SK-N-SH (cell line): ENCODE data around the gene FAM227A. TPM values are rescaled to one million over a fixed set of nuclear protein-coding genes. Genes with fewer than 3 reads are reported as not detected.

ENCODE experiments used
- CTCF ChIA-PET: fragments of 300-600, 350-600 bp; formaldehyde crosslinking; extraction: SDS; loops from one replicate; lab custom pipeline; 2021; lab: Yijun Ruan, JAX
- POLR2A ChIA-PET: fragments of 350-600 bp; sonication (Branson Sonifier 250); formaldehyde crosslinking; extraction: SDS; loops from one replicate; lab custom pipeline; 2020; ENCODE audit warnings: antibody characterized with exemption, inconsistent platforms; lab: Yijun Ruan, JAX
- DNase-seq: peaks from one replicate; pipeline ENCODE4 v3.0.0; 2012
- H2AFZ ChIP-seq: fragments of 200-600 bp; sonication (generic); 2 replicates; pipeline ENCODE4 v1.8.1; 2016; ENCODE audit warnings: antibody characterized with exemption, mild to moderate bottlenecking, low read depth
- H3F3A ChIP-seq: fragments of 200-600 bp; sonication (generic); replicated peaks from 2 replicates; pipeline ENCODE3; 2016; ENCODE audit warnings: antibody characterized with exemption, mild to moderate bottlenecking; ENCODE audit not compliant: insufficient read depth
- H3K27ac ChIP-seq, 2 experiments: fragments of 200-500 bp in 1 of 2; fragments of 200-600 bp in 1 of 2; sonication (Bioruptor generic) in 1 of 2; sonication (generic), shearing (Covaris generic) in 1 of 2; 2 replicates each; pipeline versions ENCODE4 v1.5.1 to v1.6.1; 2014 to 2016; ENCODE audit warnings: low read depth in 2 of 2, inconsistent platforms in 1 of 2, low read length in 1 of 2, mild to moderate bottlenecking in 1 of 2, mixed read lengths in 1 of 2
- H3K27me3 ChIP-seq: fragments of 200-600 bp; sonication (generic), shearing (Covaris generic); 2 replicates; pipeline ENCODE4 v1.6.1; 2016; ENCODE audit warnings: mixed run types; ENCODE audit not compliant: insufficient read depth
- H3K36me3 ChIP-seq, 2 experiments: fragments of 200-500 bp in 1 of 2; fragments of 200-600 bp in 1 of 2; sonication (Bioruptor generic) in 1 of 2; sonication (generic) in 1 of 2; replicated peaks in 1 of 2; 2 replicates each; pipeline versions ENCODE3 to v1.5.1; 2014 to 2016; ENCODE audit warnings: low read length in 1 of 2, mild to moderate bottlenecking in 1 of 2; ENCODE audit not compliant: insufficient read depth in 2 of 2, control insufficient read depth in 1 of 2
- H3K4me1 ChIP-seq, 2 experiments: fragments of 200-500 bp in 1 of 2; fragments of 200-600 bp in 1 of 2; sonication (Bioruptor generic) in 1 of 2; sonication (generic), shearing (Covaris generic) in 1 of 2; 2 replicates each; pipeline versions ENCODE4 v1.5.1 to v1.6.1; 2014 to 2016; ENCODE audit warnings: low read depth in 1 of 2, low read length in 1 of 2, mixed run types in 1 of 2; ENCODE audit not compliant: insufficient read depth in 2 of 2, control insufficient read depth in 1 of 2
- H3K4me2 ChIP-seq: fragments of 200-600 bp; sonication (generic), shearing (Covaris generic); 2 replicates; pipeline ENCODE4 v1.6.1; 2017; ENCODE audit warnings: mixed run types
- H3K4me3 ChIP-seq, 2 experiments: fragments of 200-500 bp in 1 of 2; fragments of 200-600 bp in 1 of 2; sonication (Bioruptor generic) in 1 of 2; sonication (generic), shearing (Covaris generic) in 1 of 2; 2 replicates each; pipeline versions ENCODE4 v1.5.1 to v1.8.1; 2014 to 2016; ENCODE audit warnings: low read depth in 2 of 2, inconsistent platforms in 1 of 2, low read length in 1 of 2, mild to moderate bottlenecking in 1 of 2, mixed read lengths in 1 of 2, moderate library complexity in 1 of 2
- H3K79me2 ChIP-seq: fragments of 200-600 bp; sonication (generic); 2 replicates; pipeline ENCODE4 v1.8.1; 2017; ENCODE audit warnings: mild to moderate bottlenecking; ENCODE audit not compliant: insufficient read depth
- H3K9ac ChIP-seq: fragments of 200-600 bp; sonication (generic); 2 replicates; pipeline ENCODE4 v1.6.1; 2017; ENCODE audit warnings: mixed run types
- H3K9me2 ChIP-seq: fragments of 200-600 bp; sonication (generic); 2 replicates; pipeline ENCODE4 v1.6.1; 2017; ENCODE audit warnings: mixed run types
- H3K9me3 ChIP-seq: fragments of 200-600 bp; sonication (generic); 2 replicates; pipeline ENCODE4 v1.6.1; 2017; ENCODE audit warnings: mixed run types, mild to moderate bottlenecking, moderate library complexity
- H4K20me1 ChIP-seq: fragments of 200-600 bp; sonication (generic); 2 replicates; pipeline ENCODE4 v1.6.1; 2017; ENCODE audit warnings: mild to moderate bottlenecking, mixed run types; ENCODE audit not compliant: insufficient read depth
- CHD2 ChIP-seq: fragments of 150-350 bp; IDR thresholded peaks from 2 replicates; pipeline ENCODE4 v1.6.1; 2018; ENCODE audit warnings: low read length; ENCODE audit not compliant: partially characterized antibody
- CTCF ChIP-seq: fragments of 200-600 bp; sonication (generic); IDR thresholded peaks from 2 replicates; pipeline ENCODE4 v1.6.1; 2017; ENCODE audit warnings: antibody characterized with exemption, mild to moderate bottlenecking, moderate library complexity
- FOSL2 ChIP-seq: IDR thresholded peaks from 2 replicates; pipeline ENCODE4 v1.4.0; 2012; ENCODE audit warnings: low read depth, mild to moderate bottlenecking, moderate library complexity, borderline replicate concordance
- FOXJ3 ChIP-seq: sonication (generic); formaldehyde crosslinking; IDR thresholded peaks from 2 replicates; pipeline ENCODE4 v1.5.1; 2020; ENCODE audit warnings: mild to moderate bottlenecking, missing genetic modification reagents
- GATA2 ChIP-seq: sonication (generic); formaldehyde crosslinking; IDR thresholded peaks from 2 replicates; pipeline ENCODE4 v1.5.0; 2020; ENCODE audit warnings: mild to moderate bottlenecking, missing genetic modification reagents
- IRF3 ChIP-seq: fragments of 150-350 bp; IDR thresholded peaks from 2 replicates; pipeline ENCODE4 v1.6.1; 2016; ENCODE audit warnings: mild to moderate bottlenecking, low read depth, low read length
- JUND ChIP-seq: IDR thresholded peaks from 2 replicates; pipeline ENCODE4 v1.4.0; 2012
- MAX ChIP-seq: IDR thresholded peaks from 2 replicates; pipeline ENCODE4 v1.4.0; 2012; ENCODE audit warnings: low read depth
- NFIC ChIP-seq: IDR thresholded peaks from 2 replicates; pipeline ENCODE4 v1.4.0; 2012; ENCODE audit warnings: borderline replicate concordance
- NRF1 ChIP-seq: IDR thresholded peaks from 2 replicates; pipeline ENCODE4 v1.6.1; 2012; ENCODE audit warnings: low read depth, mild to moderate bottlenecking, low read length
- RAD21 ChIP-seq: IDR thresholded peaks from 2 replicates; pipeline ENCODE4 v1.6.1; 2012; ENCODE audit warnings: mild to moderate bottlenecking, low read length
- RCOR1 ChIP-seq: fragments of 150-350 bp; IDR thresholded peaks from 2 replicates; pipeline ENCODE4 v1.6.1; 2017; ENCODE audit warnings: antibody characterized with exemption, low read length
- RFX5 ChIP-seq: IDR thresholded peaks from 2 replicates; pipeline ENCODE4 v1.6.1; 2012; ENCODE audit warnings: mild to moderate bottlenecking, improper control_type of control experiment, low read length
- SIN3A ChIP-seq: IDR thresholded peaks from 2 replicates; pipeline ENCODE4 v1.6.1; 2012; ENCODE audit warnings: low read depth, mild to moderate bottlenecking, low read length, moderate library complexity, borderline replicate concordance
- SMC3 ChIP-seq: IDR thresholded peaks from 2 replicates; pipeline ENCODE4 v1.6.1; 2012; ENCODE audit warnings: low read depth, low read length, improper control_type of control experiment
- TCF12 ChIP-seq: IDR thresholded peaks from 2 replicates; pipeline ENCODE4 v1.4.0; 2012
- USF1 ChIP-seq: IDR thresholded peaks from 2 replicates; pipeline ENCODE4 v1.4.0; 2012; ENCODE audit warnings: low read depth, borderline replicate concordance
- YY1 ChIP-seq: IDR thresholded peaks from 2 replicates; pipeline ENCODE4 v1.4.0; 2012; ENCODE audit warnings: low read depth, mild to moderate bottlenecking
- WGBS: methylation state at CpG from one replicate; pipeline ENCODE4 v1.1.6; 2017; ENCODE audit warnings: low lambda C conversion rate; 5-methylcytosine and 5-hydroxymethylcytosine counted together
- polyA plus RNA-seq, 3 experiments: library from polyadenylated mRNA; depleted of rRNA; stranded (reverse); fragments of >200 nt; gene quantifications; 2 replicates each; pipeline ENCODE4 v1.2.3, GENCODE V29; 2012

The FAM227A gene
- polyA plus RNA-seq, 1 of the 3 experiments (the other 2 are of a cell fraction) = 1.2 TPM

GRCh38 chr22:38610234-38610633 is 46.0 kb downstream of the FAM227A start:
- 100% methylated on average over 5 of the region's 5 CpGs for WGBS
- Histone ChIP-seq H3K9me3 (no peaks in the 10 kb centered on the region), H4K20me1 (no peaks in the 10 kb centered on the region), H3K27ac (no peak overlapping the region), H2AFZ (no peak overlapping the region), H3K9me2 (no peaks in the 10 kb centered on the region), H3F3A (no peaks in the 10 kb centered on the region), H3K4me1 (0 out of 4 replicates have a peak, but pooled peaks cover 0 to 6% of the 10 kb centered on the region in 2 experiments), H3K4me2 (no peak overlapping the region), H3K4me3 (no peak overlapping the region), H3K79me2 (no peaks in the 10 kb centered on the region), H3K27me3 (no peaks in the 10 kb centered on the region), H3K36me3 (no peaks in the 10 kb centered on the region), H3K9ac (no peak overlapping the region)
- ChIA-PET POLR2A (no interaction called here), CTCF (no interaction called here)
- TF ChIP-seq GATA2 (CRISPR knock-in tag) = no peak
- no peak for TF ChIP-seq CHD2
- TF ChIP-seq SIN3A = no peak
- no peak for TF ChIP-seq FOXJ3 (CRISPR knock-in tag)
- TF ChIP-seq RCOR1 = no peak
- no peak for TF ChIP-seq NRF1
- no peak for TF ChIP-seq RFX5
- TF ChIP-seq CTCF = no peak
- TF ChIP-seq MAX = no peak
- TF ChIP-seq SMC3 = no peak
- TF ChIP-seq IRF3 = no peak
- no peak for TF ChIP-seq FOSL2
- no peak for TF ChIP-seq RAD21
- TF ChIP-seq JUND = no peak
- TF ChIP-seq NFIC = no peak
- DNase-seq = no peak

- WGBS = 62% methylated on average over 12 of the region's 13 CpGs
- POLR2A ChIA-PET = no interaction called here
- H3K36me3 ChIP-seq = no peaks in the 10 kb centered on the region
- H3K4me1 ChIP-seq = 0 out of 4 replicates have a peak, but pooled peaks cover 0 to 6% of the 10 kb centered on the region in 2 experiments
- H3K4me3 ChIP-seq = no peak overlapping the region
- no peaks in the 10 kb centered on the region for H3K79me2 ChIP-seq
- no peaks in the 10 kb centered on the region for H4K20me1 ChIP-seq
- no peak overlapping the region for H3K4me2 ChIP-seq
- H3K27ac ChIP-seq = no peak overlapping the region
- TF ChIP-seq TCF12 (peak; percentile 38; the same call in 1 of the 2 replicates), YY1 (no peak), USF1 (peak; percentile 34; the same call in 1 of the 2 replicates)
- no peaks in the 10 kb centered on the region for H3F3A ChIP-seq
- CTCF ChIA-PET = no interaction called here
- H3K27me3 ChIP-seq = no peaks in the 10 kb centered on the region
- H3K9me3 ChIP-seq = no peaks in the 10 kb centered on the region
- DNase-seq = no peak
- H3K9me2 ChIP-seq = no peaks in the 10 kb centered on the region
- H2AFZ ChIP-seq = no peak overlapping the region
- no peak overlapping the region for H3K9ac ChIP-seq
Observed at GRCh38 chr22:38608992-38609750, 47.0 kb downstream of the FAM227A start.
